GM10248 (cell line): ENCODE data around the gene LTBP1.
"Not testable (repeated sequence)": the region's sequence is repeated elsewhere in the genome, so short reads cannot be mapped to it uniquely, and the experiment has no call there.

ENCODE experiments used
- CTCF ChIA-PET: fragments of 300-600 bp; sonication (Branson Sonifier 250); formaldehyde crosslinking; extraction: SDS; loops from one replicate; lab custom pipeline; 2021; ENCODE audit warnings: antibody characterized with exemption; lab: Yijun Ruan, JAX
- POLR2A ChIA-PET: fragments of 350-650 bp; sonication (Branson Sonifier 250); formaldehyde crosslinking; extraction: SDS; loops from one replicate; lab custom pipeline; 2020; ENCODE audit warnings: antibody characterized with exemption; lab: Yijun Ruan, JAX
- DNase-seq: peaks from one replicate; pipeline ENCODE4 v3.0.0; 2012; ENCODE audit errors: extremely low spot score
- TF ChIP-seq, protein P1 (sequence below): IDR thresholded peaks from 2 replicates; pipeline ENCODE4 v1.5.1; 2012; ENCODE audit warnings: mild to moderate bottlenecking, low read depth; ENCODE audit errors: extremely low read depth, missing control alignments, control extremely low read depth

LTBP1 gene

DNA sequence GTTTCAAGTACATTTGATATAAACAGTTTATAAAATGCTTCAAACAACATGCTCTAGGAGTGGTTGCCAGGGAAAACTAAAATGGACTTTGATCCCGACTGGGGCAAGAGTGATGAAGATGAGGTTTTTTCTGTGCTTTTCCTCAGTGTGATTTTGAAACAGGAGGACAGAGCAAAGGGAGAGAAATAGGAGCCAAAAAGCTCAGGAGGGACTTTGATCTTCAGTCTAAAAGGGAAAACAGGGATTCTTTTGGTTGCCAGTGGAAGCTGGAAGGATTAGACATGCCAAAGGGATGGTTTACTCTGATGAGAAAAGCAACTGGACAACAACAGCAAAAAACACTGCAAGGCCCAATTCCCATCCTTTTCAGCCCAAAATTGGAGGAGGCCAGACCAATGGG, 95.5 kb downstream of the LTBP1 start:
- no peak for DNase-seq
- CTCF ChIA-PET, result no interaction called here
- POLR2A ChIA-PET, result no interaction called here
- TF ChIP-seq, protein P1, sequence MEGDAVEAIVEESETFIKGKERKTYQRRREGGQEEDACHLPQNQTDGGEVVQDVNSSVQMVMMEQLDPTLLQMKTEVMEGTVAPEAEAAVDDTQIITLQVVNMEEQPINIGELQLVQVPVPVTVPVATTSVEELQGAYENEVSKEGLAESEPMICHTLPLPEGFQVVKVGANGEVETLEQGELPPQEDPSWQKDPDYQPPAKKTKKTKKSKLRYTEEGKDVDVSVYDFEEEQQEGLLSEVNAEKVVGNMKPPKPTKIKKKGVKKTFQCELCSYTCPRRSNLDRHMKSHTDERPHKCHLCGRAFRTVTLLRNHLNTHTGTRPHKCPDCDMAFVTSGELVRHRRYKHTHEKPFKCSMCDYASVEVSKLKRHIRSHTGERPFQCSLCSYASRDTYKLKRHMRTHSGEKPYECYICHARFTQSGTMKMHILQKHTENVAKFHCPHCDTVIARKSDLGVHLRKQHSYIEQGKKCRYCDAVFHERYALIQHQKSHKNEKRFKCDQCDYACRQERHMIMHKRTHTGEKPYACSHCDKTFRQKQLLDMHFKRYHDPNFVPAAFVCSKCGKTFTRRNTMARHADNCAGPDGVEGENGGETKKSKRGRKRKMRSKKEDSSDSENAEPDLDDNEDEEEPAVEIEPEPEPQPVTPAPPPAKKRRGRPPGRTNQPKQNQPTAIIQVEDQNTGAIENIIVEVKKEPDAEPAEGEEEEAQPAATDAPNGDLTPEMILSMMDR, result no peak

DNA sequence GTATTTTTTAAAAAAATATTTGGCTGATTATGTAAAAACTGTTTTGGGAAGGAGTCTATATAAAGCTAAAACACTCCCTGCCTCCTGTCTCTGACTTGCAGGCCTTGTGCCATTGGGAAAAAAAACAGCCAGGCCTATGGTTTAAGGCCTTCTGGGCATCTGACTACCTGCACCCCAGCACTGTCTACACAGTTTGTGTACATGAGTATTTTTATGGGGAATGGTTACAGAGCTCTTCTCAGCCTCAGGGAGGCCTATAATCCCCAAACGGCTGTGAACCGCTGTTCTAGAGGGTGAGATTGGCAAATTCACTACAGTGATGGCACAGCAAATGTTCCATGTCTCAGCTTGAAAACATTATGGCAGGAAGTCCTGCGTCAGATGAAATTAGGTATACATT, 96.1 kb downstream of the LTBP1 start:
- ChIA-PET POLR2A (no interaction called here), CTCF (interaction anchor here (1.3 kb wide), 1 partner anchor 9 kb away, joined by 4 read pairs; no protein-coding TSS in a partner anchor)
- TF ChIP-seq, protein P1, result no peak
- DNase-seq, result no peak

DNA sequence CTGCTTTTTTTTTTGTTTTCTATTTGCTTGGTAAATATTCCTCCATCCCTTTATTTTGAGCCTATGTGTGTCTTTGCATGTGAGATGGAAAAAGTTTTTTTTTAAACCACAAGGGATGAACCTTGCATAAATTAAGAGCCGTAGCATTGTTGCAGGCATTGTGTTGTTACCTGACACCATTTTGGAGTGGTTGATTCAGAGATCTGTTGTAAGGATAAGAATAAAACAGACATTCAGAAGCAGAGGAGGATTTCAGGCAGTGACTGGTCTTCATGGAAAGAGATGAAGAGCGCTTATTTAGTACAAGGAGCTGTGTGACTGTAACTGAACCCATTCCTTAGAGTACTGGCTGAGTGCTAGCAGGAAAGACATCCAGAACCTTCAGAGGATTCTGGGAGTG, 101.2 kb downstream of the LTBP1 start:
- TF ChIP-seq, protein P1, result no peak
- no peak for DNase-seq
- POLR2A ChIA-PET, result no interaction called here
- CTCF ChIA-PET, result no interaction called here

DNA sequence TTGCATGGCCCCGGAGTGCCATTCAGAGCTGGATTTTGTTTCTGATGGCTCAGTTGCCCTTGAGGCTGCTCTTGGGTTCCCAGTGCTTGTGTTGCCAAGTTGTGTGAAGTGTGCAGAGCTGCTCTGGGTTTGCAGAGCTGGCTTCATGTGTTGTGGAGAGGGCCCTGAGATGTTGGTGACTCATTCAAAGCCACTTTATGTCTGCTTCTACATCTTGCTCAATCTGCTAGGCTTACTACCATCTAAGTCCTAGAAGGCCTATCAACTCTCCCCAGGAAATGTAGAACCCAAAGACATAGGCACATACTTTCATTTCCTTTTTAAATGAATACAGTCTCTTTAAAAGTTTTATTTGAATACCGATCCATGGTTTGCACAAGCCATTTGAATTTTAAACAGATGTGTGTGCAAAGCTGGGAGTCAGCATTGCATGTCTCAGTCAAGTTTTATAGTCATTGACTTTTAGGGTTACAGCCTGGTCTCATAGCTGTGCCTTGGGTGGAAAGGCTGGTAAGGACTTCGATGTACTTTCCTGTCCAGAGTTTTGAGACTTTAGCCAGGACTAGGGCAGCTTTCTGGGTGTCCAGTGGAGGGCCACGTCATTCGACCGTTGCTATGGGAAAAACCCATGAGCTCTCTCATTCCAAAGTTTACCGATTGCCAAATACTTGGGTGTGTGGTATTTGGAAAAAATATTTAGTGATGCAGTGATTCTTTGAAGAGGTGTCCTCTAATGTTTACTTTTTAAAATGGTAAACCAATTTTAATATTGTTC, 105.0 kb downstream of the LTBP1 start:
- CTCF ChIA-PET, result no interaction called here
- POLR2A ChIA-PET, result no interaction called here
- TF ChIP-seq, protein P1, result no peak
- DNase-seq, result no peak

DNA sequence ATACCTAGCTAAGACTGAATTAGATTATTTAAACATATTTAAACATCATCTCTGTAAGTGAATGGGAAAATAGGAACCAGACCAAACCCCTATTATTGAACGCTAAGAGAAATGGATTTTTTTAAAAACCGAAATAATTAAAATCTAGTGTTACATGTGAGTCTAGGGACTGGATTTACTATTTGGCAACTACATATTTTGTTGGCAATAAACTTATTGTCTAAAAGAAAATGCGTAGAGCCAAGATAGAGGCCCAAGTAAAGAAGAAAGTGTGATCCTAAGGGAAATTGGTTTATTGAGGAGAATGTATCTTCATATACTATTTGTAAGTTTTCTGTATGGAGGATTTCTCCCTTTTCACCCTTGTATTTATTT, 105.6 kb downstream of the LTBP1 start:
- POLR2A ChIA-PET, result no interaction called here

DNA sequence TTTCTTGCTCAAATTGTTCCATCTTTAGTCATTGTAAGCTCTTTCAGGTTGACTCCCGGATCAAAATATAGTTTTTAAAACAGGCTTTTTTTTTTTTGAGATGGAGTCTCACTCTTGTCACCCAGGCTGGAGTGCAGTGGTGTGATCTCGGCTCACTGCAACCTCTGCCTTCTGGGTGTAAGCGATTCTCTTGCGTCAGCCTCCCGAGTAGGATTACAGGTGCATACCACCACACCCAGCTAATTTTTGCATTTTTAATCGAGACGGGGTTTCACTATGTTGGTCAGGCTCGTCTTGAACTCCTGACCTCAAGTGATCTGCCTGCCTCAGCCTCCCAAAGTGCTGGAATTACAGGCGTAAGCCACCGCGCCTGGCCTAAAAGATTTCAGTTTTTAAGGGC, 106.0 kb downstream of the LTBP1 start:
- CTCF ChIA-PET, POLR2A ChIA-PET: not testable (repeated sequence)

More for the DNA sequence above, 105.6 kb downstream of the LTBP1 start:
- CTCF ChIA-PET, result no interaction called here
- TF ChIP-seq, protein P1, result no peak
- DNase-seq, result no peak

DNA sequence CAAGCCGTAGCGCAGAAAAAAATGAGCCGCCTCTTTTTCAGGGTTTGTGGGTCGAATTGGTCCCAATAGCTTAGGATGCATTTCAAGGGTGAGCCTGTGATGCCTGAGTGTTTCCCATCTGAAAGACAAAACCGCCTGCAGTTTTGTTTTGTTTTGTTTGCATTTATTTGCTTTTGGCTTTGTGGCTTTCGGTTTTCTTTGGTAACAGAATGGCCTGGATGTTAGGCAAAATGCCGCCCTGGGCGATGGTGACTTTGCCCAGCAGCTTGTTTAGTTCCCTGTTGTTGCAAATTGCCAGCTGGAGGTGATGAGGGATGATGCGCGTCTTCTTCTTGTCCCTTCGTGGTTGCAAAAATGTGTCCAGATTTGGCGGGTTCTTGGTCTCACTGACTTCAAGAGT, 109.4 kb downstream of the LTBP1 start:
- no peak for DNase-seq
- ChIA-PET CTCF (interaction anchor here (1.0 kb wide), 1 partner anchor 11 kb away, joined by 4 read pairs; no protein-coding TSS in a partner anchor), POLR2A (no interaction called here)
- TF ChIP-seq, protein P1, result no peak

More for the DNA sequence above, 106.0 kb downstream of the LTBP1 start:
- not testable (repeated sequence) for DNase-seq

DNA sequence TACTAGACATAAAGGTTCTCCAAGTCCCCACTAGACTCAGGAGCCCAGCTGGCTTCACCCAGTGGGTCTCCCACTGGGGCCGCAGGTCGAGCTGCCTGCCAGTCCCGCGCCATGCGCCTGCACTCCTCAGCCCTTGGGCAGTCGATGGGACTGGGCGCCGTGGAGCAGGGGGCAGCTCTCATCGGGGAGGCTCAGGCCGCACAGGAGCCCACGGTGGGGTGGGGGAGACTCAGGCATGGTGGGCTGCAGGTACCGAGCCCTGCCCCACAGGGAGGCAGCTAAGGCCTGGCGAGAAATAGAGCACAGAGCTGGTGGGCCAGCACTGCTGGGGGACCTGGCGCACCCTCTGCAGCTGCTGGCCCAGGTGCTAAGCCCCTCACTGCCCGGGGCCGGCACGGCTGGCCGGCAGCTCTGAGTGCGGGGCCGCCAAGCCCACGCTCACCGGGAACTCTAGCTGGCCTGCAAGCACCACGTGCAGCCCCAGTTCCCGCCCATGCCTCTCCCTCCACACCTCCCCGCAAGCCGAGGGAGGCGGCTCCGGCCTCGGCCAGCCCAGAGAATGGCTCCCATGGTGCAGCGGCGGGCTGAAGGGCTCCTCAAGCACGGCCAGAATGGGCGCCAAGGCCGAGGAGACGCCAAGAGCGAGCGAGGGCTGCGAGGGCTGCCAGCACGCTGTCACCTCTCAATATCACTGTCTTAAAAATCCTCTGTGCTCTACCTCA, 110.7 kb downstream of the LTBP1 start:
- DNase-seq, POLR2A ChIA-PET: not testable (repeated sequence)
- CTCF ChIA-PET, result interaction anchor here (1.2 to 1.3 kb wide), 2 partner anchors 14 to 23 kb away, joined by 3 read pairs; no protein-coding TSS in a partner anchor
